Stimulated activated CD4-positive, alpha-beta T cell treated with anti-CD3 and anti-CD28 coated beads, Interleukin-4, amount 100 ng/mL, for 1 hour (primary cell): ENCODE measurements around the gene PUS3.
A peak's percentile ranks its signal among the peaks of the same experiment; 100 is the strongest.

Experiments used
- DNase-seq: peaks from one replicate; pipeline ENCODE4 v3.0.0-alpha.2; 2020

Gene PUS3

GRCh38 chr11:125941267-125941618, 38.2 kb upstream of the PUS3 start:
- DNase-seq: no peak

GRCh38 chr11:125940145-125940544, 37.1 kb upstream of the PUS3 start:
- DNase-seq: no peak

- DNase-seq: no peak
Observed at GRCh38 chr11:125939081-125939521, 36.1 kb upstream of the PUS3 start.

GRCh38 chr11:125938418-125938817, 35.4 kb upstream of the PUS3 start:
- no peak for DNase-seq

GRCh38 chr11:125935618-125936199, 32.7 kb upstream of the PUS3 start:
- no peak for DNase-seq

- no peak for DNase-seq
Observed at GRCh38 chr11:125935056-125935455, 32.0 kb upstream of the PUS3 start.

- DNase-seq: no peak
Observed at GRCh38 chr11:125934473-125934872, 31.5 kb upstream of the PUS3 start.

- DNase-seq: no peak
Observed at GRCh38 chr11:125933030-125933813, 30.2 kb upstream of the PUS3 start.

- no peak for DNase-seq
Observed at GRCh38 chr11:125932301-125932700, 29.3 kb upstream of the PUS3 start.

- no peak for DNase-seq
Observed at GRCh38 chr11:125931668-125932067, 28.7 kb upstream of the PUS3 start.

- DNase-seq: no peak
Observed at GRCh38 chr11:125931116-125931515, 28.1 kb upstream of the PUS3 start.

- no peak for DNase-seq
Observed at GRCh38 chr11:125930076-125930450, 27.1 kb upstream of the PUS3 start.

- no peak for DNase-seq
Observed at GRCh38 chr11:125929445-125930075, 26.6 kb upstream of the PUS3 start.

GRCh38 chr11:125926682-125927081, 23.7 kb upstream of the PUS3 start:
- no peak for DNase-seq

- no peak for DNase-seq
Observed at GRCh38 chr11:125925804-125926203, 22.8 kb upstream of the PUS3 start.

GRCh38 chr11:125925247-125925740, 22.3 kb upstream of the PUS3 start:
- no peak for DNase-seq

- no peak for DNase-seq
Observed at GRCh38 chr11:125924384-125925007, 21.5 kb upstream of the PUS3 start.

- DNase-seq: no peak
Observed at GRCh38 chr11:125923633-125924032, 20.6 kb upstream of the PUS3 start.

GRCh38 chr11:125923012-125923579, 20.1 kb upstream of the PUS3 start:
- peak; percentile 43 for DNase-seq

- DNase-seq: no peak
Observed at GRCh38 chr11:125922156-125922555, 19.1 kb upstream of the PUS3 start.

- no peak for DNase-seq
Observed at GRCh38 chr11:125921042-125921441, 18.0 kb upstream of the PUS3 start.

- no peak for DNase-seq
Observed at GRCh38 chr11:125918140-125918840, 15.3 kb upstream of the PUS3 start.
